ENCODE results near the gene FGFRL1.
"Not testable (repeated sequence)": the region's sequence is repeated elsewhere in the genome, so short reads cannot be mapped to it uniquely, and the experiment has no call there.

The FGFRL1 gene

GRCh38 chr4:973431-974397, 37.7 kb upstream of the FGFRL1 start, which contains the start of gene DGKQ:
Gene DGKQ (minus strand): TSS chr4:973569. CDS start chr4:973482, 87 bp downstream.
- DNase-seq (ENCODE audit: extremely low spot score, insufficient read length, low read depth) = peak; percentile 98
- FAIRE-seq = peak; percentile 77

GRCh38 chr4:974668-975067, 36.8 kb upstream of the FGFRL1 start:
- DNase-seq (ENCODE audit: extremely low spot score, insufficient read length, low read depth) (no peak), FAIRE-seq (no peak)

- not testable (repeated sequence) for FAIRE-seq; DNase-seq (ENCODE audit: extremely low spot score, insufficient read length, low read depth)
Observed at GRCh38 chr4:976016-976415, 35.4 kb upstream of the FGFRL1 start.

GRCh38 chr4:978957-979701, 32.3 kb upstream of the FGFRL1 start:
- DNase-seq (ENCODE audit: extremely low spot score, insufficient read length, low read depth) = no peak
- FAIRE-seq = no peak

GRCh38 chr4:982291-982690, 29.1 kb upstream of the FGFRL1 start:
- DNase-seq (ENCODE audit: extremely low spot score, insufficient read length, low read depth) = no peak
- FAIRE-seq = no peak

- no peak for DNase-seq (ENCODE audit: extremely low spot score, insufficient read length, low read depth)
- FAIRE-seq = no peak
Observed at GRCh38 chr4:982814-983213, 28.6 kb upstream of the FGFRL1 start.

GRCh38 chr4:984336-985054, 26.9 kb upstream of the FGFRL1 start:
- no peak for DNase-seq (ENCODE audit: extremely low spot score, insufficient read length, low read depth)
- no peak for FAIRE-seq

GRCh38 chr4:985123-985830, 26.1 kb upstream of the FGFRL1 start:
- no peak for FAIRE-seq
- DNase-seq (ENCODE audit: extremely low spot score, insufficient read length, low read depth) = no peak

GRCh38 chr4:986428-986878, 25.0 kb upstream of the FGFRL1 start:
- DNase-seq (ENCODE audit: extremely low spot score, insufficient read length, low read depth) (no peak), FAIRE-seq (no peak)

- DNase-seq (ENCODE audit: extremely low spot score, insufficient read length, low read depth) (peak; percentile 67), FAIRE-seq (peak; percentile 54)
Observed at GRCh38 chr4:986879-987623, 24.4 kb upstream of the FGFRL1 start, which contains the start of gene IDUA. Gene IDUA (plus strand): TSS chr4:987044. CDS start chr4:987085, 41 bp downstream.

- FAIRE-seq = no peak
Observed at GRCh38 chr4:987624-988513, 23.6 kb upstream of the FGFRL1 start.

GRCh38 chr4:988726-989721, 22.4 kb upstream of the FGFRL1 start:
- FAIRE-seq (no peak), DNase-seq (ENCODE audit: extremely low spot score, insufficient read length, low read depth) (no peak)

More at GRCh38 chr4:987624-988513, 23.6 kb upstream of the FGFRL1 start:
- DNase-seq (ENCODE audit: extremely low spot score, insufficient read length, low read depth) = no peak

- no peak for FAIRE-seq
Observed at GRCh38 chr4:989722-990471, 21.5 kb upstream of the FGFRL1 start.

GRCh38 chr4:990746-991367, 20.6 kb upstream of the FGFRL1 start:
- no peak for DNase-seq (ENCODE audit: extremely low spot score, insufficient read length, low read depth)
- no peak for FAIRE-seq

More at GRCh38 chr4:989722-990471, 21.5 kb upstream of the FGFRL1 start:
- no peak for DNase-seq (ENCODE audit: extremely low spot score, insufficient read length, low read depth)
